ENCODE results near the gene CPHXL.

CPHXL gene

GRCh38 chr16:75726390-75726789, at the start of gene CPHXL:
CPHXL (minus strand) TSS chr16:75726490; CDS start chr16:75726442, 48 bp downstream.
- DNase-seq (ENCODE audit: low read depth in 2 of 2), result no peak

- no peak for DNase-seq (ENCODE audit: low read depth in 2 of 2)
These were observed 47.9 kb upstream of the CPHXL start for GRCh38 chr16:75774197-75774596.

GRCh38 chr16:75770051-75770450, 43.8 kb upstream of the CPHXL start:
- DNase-seq (ENCODE audit: low read depth in 2 of 2), result no peak

- DNase-seq (ENCODE audit: low read depth in 2 of 2), result peak in 1 of 2 donors; percentile 16
These were observed 38.0 kb upstream of the CPHXL start for GRCh38 chr16:75764154-75764768.

GRCh38 chr16:75763204-75763603, 36.9 kb upstream of the CPHXL start:
- no peak for DNase-seq (ENCODE audit: low read depth in 2 of 2)

GRCh38 chr16:75762746-75763145, 36.5 kb upstream of the CPHXL start:
- DNase-seq (ENCODE audit: low read depth in 2 of 2), result no peak

- DNase-seq (ENCODE audit: low read depth in 2 of 2), result no peak
These were observed 34.8 kb upstream of the CPHXL start for GRCh38 chr16:75761108-75761507.

- no peak for DNase-seq (ENCODE audit: low read depth in 2 of 2)
These were observed 33.8 kb upstream of the CPHXL start for GRCh38 chr16:75760018-75760519.

GRCh38 chr16:75758215-75758614, 31.9 kb upstream of the CPHXL start:
- no peak for DNase-seq (ENCODE audit: low read depth in 2 of 2)

GRCh38 chr16:75754141-75754540, 27.9 kb upstream of the CPHXL start:
- no peak for DNase-seq (ENCODE audit: low read depth in 2 of 2)

GRCh38 chr16:75750528-75750927, 24.2 kb upstream of the CPHXL start:
- no peak for DNase-seq (ENCODE audit: low read depth in 2 of 2)

- no peak for DNase-seq (ENCODE audit: low read depth in 2 of 2)
These were observed 20.1 kb upstream of the CPHXL start for GRCh38 chr16:75746359-75746758.

GRCh38 chr16:75745823-75746222, 19.5 kb upstream of the CPHXL start:
- no peak for DNase-seq (ENCODE audit: low read depth in 2 of 2)

GRCh38 chr16:75745242-75745641, 19.0 kb upstream of the CPHXL start:
- no peak for DNase-seq (ENCODE audit: low read depth in 2 of 2)

GRCh38 chr16:75742424-75743047, 16.2 kb upstream of the CPHXL start:
- no peak for DNase-seq (ENCODE audit: low read depth in 2 of 2)

GRCh38 chr16:75733305-75734211, 7.3 kb upstream of the CPHXL start:
- DNase-seq (ENCODE audit: low read depth in 2 of 2), result no peak

- DNase-seq (ENCODE audit: low read depth in 2 of 2), result no peak
These were observed 6.6 kb upstream of the CPHXL start for GRCh38 chr16:75732871-75733270.

- no peak for DNase-seq (ENCODE audit: low read depth in 2 of 2)
These were observed 931 bp upstream of the CPHXL start for GRCh38 chr16:75727221-75727620.

GRCh38 chr16:75718452-75718851, 7.8 kb downstream of the CPHXL start:
- DNase-seq (ENCODE audit: low read depth in 2 of 2), result no peak

- no peak for DNase-seq (ENCODE audit: low read depth in 2 of 2)
These were observed 11.6 kb downstream of the CPHXL start for GRCh38 chr16:75714661-75715060.

- no peak for DNase-seq (ENCODE audit: low read depth in 2 of 2)
These were observed 15.9 kb downstream of the CPHXL start for GRCh38 chr16:75710344-75710743.

GRCh38 chr16:75703306-75703705, 23.0 kb downstream of the CPHXL start:
- DNase-seq (ENCODE audit: low read depth in 2 of 2), result no peak

GRCh38 chr16:75702242-75702641, 24.0 kb downstream of the CPHXL start:
- no peak for DNase-seq (ENCODE audit: low read depth in 2 of 2)

Measured in stimulated activated CD8-positive, alpha-beta memory T cell treated with anti-CD3 and anti-CD28 coated beads, Interleukin-2, amount 100 ng/mL, for 48 hours (primary cell).